ENCODE data around the gene PLEKHA1.

PLEKHA1 gene

DNA sequence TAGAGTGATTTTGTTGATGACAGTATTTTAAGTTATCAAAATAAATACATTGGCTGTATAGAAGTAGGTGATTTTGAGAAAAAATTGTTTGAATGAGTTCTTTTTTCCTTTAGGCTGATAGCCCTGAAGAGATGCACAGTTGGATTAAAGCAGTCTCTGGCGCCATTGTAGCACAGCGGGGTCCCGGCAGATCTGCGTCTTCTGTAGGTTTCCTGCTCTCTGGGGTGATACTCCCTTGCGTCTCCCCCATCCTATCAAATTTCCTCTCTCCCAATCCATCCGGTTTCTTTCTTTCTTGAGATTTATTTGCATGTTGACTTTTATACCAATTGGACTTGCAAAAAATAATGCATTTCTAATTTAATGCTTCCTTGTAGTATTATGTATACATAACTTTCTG is 52.3 kb downstream of the PLEKHA1 start:
- DNase-seq, result no peak

DNA sequence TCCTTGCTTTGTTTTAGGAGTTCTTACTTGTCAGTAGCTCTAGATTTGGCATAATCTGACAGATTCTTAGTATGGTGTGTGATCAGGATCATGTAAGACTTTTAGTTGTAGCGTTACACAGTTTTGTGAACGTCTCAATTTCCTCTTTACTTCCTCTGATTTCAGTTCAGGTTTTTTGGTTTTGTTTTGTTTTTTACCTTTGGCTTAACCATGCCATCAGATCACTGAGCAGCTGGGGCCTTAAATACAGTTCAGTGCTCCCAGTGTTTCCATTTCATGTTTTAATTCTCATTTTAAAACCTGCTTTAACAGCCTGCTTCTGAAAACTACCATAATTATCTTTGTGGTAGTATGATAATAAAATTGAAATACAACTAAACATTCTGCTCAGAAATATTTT is 52.8 kb downstream of the PLEKHA1 start:
- DNase-seq, result no peak

DNA sequence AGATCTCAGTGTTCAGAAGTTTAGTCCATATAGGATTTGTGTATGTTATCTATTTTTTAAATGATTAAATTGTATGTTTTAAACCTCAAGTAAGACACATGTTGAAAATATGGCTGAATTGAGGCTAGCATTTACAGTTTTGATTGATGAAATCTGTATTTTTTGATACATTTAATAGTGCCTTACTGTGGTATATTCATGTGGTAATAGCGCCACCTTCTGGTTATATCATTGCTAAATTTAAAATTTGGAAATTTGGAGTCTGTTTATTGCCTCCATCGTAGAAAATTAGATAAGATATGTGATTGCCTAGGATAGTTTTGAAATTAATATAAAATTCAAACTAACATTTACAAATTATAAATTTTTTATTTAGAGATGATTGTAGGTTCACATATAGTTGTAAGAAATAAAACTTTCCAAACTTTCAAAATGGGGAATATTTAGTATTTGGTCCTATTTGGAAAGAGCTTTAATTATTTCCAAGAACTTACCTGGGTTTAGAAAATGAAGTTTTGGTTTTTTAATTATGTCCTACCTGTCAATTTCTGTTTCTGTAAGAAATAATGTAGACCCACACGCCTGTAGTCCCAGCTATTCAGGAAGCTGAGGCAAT is 60.8 kb downstream of the PLEKHA1 start:
- peak; percentile 52 for DNase-seq

DNA sequence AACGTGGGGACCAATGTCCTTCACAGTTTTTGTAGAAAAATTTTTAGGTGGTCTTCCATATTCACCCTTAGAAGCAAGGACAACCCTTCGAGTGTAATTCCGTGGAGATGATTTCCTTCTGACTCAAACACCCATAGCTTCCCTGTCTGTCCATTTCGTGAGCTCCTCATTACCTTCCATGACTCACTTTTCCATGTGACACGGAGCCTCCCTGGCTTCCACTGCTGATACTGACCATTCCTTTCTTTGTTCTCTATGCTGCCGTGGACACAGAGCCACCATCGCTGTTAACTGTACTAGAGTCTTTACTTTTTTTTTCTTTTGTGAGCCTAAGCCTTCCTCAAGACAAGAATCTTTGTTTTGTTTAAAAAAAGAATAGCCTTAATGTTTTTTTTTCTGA is 67.5 kb downstream of the PLEKHA1 start:
- DNase-seq, result no peak

DNA sequence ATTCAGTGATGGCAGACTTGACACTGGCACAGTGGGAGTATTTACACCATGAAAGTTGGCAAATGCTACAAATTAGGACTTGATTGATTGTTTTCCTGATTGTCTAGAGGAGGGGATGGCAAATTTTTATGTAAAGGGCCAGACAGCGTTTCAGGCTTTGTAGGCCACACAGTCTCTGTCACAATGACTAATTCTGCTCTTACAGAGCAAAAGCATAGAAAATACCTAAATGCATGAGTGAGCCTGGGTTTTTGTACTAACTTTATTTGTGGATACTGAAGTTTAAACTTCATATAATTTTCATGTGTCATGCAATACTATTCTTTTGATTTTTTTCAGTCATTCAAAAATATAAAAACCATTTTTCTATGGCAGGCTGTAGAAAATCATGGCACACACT is 71.0 kb downstream of the PLEKHA1 start:
- DNase-seq, result no peak

DNA sequence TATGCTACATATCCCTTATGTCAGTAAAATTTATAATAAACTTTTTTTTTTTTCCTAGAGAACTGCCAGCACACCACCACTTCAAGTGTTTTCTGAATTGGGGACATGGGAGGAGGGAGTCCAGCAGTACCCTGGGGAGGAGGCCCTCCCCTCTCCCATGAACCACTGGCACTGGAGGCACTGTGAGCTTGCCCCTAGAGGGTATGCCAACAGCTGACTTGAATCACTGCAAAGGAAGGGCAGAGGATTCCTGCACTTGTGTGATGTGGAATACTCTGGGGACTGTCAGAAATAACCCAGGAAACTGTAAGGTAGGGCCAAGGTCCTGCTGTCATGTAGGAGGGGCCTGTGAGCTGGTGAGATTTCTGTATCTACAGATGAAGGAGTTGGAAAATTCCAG is 71.4 kb downstream of the PLEKHA1 start:
- no peak for DNase-seq

DNA sequence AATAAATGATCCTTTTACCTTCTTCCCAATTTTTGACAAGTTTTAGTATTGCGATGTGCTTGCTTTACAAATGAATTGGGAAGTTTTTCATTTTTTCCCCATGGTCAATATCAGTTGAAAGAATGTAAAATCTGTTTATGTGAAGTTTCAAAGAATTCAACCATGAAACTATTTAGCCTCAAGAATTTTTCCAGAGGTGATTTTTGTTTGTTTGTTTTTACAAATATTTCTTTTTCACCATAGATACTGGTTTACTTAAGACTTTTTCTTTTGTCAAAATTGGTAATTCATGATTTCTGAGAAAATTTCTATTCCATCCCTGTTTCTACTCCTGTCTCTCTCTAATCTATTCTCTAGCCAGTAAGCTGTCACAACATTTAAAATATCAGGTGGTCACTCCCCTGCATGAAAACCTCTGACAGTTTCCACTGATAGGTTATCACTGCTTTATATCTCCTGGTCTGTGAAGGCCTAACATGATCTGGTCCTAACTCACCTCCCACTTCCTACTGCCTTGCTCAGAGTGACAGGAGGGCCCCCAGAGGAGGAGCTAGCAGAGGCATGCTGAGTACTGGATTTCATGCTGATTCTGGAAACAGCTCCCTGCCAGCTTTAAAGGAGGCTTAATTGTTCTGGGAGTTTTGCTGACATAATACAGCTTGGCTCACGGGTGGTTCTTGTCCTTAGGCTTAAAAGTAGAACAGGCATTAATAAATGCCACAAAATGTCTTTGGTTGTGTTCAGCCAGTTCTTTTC is 72.3 kb downstream of the PLEKHA1 start:
- peak; percentile 28 for DNase-seq

DNA sequence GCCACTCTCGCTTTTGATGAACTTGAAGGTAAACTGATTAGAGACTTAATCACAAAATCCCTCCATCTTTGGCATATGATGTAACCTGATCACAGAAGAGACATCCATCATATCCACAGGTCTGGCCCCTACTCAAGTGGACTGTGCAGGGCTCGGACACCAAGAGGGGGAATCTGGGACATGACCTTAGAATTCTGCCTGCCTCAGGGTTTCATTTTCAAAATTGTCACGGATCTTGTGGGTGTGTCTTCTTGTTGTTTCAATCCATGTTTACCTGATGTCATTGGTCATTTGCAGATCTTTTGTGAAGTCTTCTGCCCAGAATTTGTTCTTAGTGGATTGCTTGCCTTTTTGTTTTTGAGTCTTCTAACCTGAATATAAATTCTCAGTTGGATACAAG is 74.1 kb downstream of the PLEKHA1 start:
- DNase-seq, result no peak

DNA sequence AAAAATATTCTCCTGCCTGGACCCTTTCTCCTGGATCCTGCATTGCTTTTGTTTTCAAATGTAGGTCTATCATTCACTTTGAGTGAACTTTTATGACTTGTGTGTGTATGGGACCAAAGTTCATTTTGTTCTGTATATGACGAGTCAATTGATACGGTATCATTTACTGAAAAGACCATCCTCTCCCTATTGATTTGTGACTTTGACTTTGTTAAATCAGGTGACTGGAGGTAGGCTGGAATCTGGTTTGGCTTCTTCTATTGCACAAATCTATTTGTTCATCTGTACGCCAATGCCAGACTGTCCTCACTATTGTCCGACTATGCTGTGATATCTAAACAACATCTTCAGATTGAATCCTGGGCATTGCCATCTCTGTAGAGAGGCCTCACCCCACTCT is 74.6 kb downstream of the PLEKHA1 start:
- DNase-seq, result no peak

DNA sequence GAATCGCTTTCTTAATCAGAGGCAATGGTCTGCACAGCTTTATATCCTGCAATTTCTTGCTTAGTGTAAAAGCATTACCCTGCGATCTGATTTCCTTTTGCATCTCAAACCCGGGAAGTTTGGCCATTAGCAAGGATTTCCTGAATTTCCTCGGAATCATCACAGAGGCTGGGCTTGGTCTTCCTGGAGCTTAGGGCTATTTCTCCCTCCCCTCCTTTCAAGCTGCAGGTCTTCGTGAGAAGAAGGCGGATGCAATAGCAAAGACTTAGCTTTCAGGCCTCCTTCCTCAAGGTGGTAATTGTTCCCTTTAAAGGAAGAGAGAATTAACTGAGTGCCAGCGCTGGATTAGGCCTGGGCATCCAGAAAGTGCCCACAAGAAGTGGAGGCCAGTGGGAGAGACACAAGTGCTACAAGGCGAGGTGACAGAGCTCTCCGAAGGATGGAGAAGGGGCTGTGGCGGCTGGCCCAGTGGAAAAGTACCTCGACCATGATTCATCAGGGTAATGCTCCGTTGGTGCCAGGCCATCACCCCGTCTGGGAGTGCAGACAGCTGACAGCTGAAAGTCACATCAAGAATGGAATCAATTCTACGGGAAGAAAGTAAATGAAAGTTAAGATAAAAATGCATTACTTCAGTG is 76.0 kb downstream of the PLEKHA1 start:
- no peak for DNase-seq

DNA sequence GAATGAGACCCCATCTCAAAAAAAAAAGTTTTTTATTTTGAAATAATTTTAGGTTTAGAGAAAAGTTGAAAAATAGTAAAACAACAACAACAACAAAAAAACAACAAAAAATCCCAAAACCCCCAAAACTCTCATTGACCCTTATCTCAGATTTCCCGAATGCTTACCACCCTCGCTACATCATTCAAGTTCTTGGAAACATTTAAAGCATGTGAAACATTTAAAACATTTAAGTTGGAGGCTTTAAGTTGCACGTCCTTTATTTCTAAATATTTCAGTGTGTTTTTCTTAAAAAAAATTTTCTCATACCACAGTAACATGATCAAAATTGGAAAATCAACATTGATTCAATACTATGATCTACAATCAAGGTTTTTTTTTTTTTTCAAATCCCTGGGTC is 79.6 kb downstream of the PLEKHA1 start:
- DNase-seq, result no peak

DNA sequence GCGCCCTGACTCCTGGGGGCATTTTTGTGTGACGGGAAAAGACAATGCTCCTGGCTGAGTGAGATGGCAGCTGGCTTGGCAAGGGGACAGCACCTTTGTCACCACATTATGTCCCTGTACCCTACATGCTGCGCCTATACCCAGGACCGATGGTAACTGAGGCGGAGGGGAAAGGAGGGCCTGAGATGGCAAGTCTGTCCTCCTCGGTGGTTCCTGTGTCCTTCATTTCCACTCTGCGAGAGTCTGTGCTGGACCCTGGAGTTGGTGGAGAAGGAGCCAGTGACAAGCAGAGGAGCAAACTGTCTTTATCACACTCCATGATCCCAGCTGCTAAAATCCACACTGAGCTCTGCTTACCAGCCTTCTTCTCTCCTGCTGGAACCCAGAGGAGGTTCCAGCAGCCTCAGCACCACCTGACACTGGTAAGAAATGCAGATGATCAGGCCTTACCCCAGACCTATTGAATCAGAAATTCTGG is 80.1 kb downstream of the PLEKHA1 start, which contains the start of gene ARMS2:
Gene ARMS2, plus strand, starts transcription at position 51 of the 478 bp plus-strand sequence. Its CDS starts 75 bp downstream, at position 126.
- DNase-seq, result no peak

DNA sequence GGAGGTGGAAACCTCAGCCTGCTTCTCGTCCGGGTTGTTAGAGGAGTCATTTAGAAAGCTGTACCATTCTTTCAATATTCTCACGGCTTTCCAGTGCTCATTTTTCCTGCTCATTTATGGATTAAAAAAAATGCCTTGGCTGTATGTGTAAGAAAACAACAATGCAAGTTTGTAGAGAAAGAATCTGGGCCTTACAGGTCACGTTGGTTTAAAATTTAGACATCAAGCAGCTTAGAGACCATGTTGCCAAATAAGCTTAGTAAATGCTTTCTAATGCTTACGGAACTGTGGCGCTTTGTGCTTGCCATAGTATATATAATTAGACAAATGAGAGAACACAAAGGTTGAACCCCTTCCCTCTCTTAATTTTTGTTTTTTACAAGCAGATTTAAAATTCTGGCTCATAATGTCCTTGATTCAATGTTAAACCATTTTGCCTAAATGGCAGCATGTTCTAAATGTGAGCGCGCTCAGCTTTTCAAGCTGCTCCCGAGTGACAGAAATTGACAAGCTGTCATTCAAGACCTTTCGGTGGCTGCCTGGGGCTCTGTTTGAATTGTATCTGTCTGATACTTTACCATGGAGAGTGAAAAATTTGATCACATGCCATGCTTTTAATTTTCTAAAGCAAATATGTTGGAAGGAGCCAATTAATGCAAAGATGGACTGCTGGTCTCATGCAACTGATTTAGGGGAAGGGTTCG is 81.0 kb downstream of the PLEKHA1 start:
- DNase-seq, result no peak

DNA sequence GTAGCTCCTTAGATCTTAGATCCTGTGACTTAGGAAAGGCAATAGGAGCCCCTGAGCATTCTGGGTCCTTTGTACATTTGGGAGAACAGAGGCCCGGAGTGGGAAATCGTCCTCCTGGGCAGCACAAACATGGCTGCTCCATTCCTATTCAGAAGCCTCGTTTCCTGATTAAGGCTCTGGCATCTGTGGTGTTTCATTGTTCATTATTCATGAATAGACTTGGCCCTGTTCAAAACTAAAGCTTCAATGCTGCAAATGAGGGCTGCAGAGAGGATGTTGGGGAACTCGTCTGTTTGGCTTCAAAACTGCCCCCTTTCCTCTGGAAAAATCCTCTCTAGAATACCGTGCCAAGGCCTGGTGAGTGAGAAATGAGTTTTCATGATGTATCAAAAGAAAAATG is 83.4 kb downstream of the PLEKHA1 start:
- DNase-seq, result no peak

DNA sequence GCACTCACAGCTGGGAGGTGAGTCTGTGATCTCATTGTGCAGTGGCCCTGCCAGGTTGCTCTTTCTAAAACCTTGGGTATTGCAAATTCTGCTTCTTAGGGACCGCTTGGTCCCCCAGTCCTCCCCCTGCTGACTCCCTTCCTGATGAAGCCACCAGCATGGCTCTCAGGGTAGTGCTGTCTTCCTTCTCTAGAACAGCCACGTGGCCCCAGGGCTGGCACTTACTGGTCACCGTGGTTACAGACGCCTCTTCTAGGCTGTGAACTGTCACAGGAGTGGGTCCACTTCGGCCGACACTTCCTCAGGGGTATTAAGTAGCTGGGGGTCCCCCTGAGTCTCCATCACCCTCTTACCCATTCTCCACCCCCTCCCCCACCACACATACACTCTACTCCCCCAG is 84.2 kb downstream of the PLEKHA1 start:
- no peak for DNase-seq

DNA sequence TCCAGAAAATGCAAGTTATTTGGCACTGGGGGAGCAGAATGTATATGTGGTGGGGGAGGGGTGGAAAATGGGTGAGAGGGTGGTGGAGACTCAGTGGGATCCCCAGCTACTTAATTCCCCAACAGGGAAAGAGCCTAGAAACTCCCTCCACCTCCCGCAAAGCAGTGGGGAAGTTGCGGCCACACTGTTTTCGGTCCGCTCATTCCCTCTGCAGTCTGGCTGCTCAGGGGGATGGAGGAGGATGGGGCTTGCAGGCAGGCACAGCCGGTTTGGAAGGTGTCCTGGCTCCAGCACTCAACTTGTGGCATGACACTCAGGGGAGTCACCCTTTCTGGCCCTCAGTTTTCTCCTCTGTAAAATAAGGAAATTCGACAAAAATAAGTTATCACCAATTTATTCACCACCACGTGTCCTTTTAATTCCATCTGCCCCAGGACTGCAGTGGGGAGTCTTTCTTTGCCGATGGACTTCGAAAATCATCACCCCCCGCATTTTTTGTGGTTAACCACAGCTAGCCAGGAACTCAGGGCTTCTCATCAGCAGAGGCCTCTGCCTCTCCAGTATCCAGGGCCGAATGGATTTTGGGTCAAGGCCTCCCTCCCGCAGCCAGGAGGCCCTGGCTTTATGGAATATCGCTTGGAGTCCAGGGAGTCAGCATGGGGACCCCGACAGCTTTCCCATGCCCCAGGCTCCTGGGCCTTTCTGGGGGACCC is 85.2 kb downstream of the PLEKHA1 start:
- no peak for DNase-seq

DNA sequence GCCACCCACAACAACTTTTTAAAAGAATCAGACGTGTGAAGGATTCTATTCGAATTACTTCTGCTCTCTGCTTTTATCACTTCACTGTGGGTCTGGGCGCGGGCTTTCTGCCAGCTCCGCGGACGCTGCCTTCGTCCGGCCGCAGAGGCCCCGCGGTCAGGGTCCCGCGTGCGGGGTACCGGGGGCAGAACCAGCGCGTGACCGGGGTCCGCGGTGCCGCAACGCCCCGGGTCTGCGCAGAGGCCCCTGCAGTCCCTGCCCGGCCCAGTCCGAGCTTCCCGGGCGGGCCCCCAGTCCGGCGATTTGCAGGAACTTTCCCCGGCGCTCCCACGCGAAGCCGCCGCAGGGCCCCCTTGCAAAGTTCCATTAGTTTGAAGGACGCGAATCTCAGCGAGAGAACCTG is 86.4 kb downstream of the PLEKHA1 start:
- DNase-seq, result no peak

DNA sequence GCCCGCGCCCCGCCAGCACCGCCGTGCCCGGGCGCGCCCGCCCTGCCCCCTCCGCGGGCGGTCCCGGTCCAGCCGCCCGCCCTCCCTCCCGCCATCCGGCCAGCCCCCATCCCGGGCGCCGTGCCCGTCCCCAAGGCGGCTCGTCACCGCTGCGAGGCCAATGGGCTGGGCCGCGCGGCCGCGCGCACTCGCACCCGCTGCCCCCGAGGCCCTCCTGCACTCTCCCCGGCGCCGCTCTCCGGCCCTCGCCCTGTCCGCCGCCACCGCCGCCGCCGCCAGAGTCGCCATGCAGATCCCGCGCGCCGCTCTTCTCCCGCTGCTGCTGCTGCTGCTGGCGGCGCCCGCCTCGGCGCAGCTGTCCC is 86.8 kb downstream of the PLEKHA1 start, which contains the start of gene HTRA1:
Gene HTRA1, plus strand, starts transcription at position 187 of the 362 bp plus-strand sequence. Its CDS starts 100 bp downstream, at position 287.
- no peak for DNase-seq

DNA sequence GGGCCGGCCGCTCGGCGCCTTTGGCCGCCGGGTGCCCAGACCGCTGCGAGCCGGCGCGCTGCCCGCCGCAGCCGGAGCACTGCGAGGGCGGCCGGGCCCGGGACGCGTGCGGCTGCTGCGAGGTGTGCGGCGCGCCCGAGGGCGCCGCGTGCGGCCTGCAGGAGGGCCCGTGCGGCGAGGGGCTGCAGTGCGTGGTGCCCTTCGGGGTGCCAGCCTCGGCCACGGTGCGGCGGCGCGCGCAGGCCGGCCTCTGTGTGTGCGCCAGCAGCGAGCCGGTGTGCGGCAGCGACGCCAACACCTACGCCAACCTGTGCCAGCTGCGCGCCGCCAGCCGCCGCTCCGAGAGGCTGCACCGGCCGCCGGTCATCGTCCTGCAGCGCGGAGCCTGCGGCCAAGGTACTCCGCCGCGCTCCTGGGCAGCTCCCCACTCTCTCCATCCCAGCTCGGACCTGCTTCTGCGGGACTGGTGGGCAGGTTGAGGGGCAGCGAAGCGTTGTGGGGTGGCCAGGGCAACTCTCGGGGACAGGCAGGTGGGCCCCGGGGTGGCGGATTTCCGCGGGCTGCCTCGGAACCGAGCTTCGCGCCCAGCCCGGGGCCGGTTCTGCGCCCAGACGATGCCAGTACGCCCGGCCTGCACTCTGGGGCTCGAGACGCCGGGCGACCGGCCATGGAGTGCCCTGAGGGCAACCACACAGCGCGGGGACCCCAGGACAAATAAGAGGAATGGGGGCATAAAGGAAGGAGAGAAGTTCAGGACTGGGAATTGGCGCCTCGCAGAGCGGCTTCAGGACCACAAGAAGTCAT is 87.4 kb downstream of the PLEKHA1 start:
- DNase-seq, result no peak

DNA sequence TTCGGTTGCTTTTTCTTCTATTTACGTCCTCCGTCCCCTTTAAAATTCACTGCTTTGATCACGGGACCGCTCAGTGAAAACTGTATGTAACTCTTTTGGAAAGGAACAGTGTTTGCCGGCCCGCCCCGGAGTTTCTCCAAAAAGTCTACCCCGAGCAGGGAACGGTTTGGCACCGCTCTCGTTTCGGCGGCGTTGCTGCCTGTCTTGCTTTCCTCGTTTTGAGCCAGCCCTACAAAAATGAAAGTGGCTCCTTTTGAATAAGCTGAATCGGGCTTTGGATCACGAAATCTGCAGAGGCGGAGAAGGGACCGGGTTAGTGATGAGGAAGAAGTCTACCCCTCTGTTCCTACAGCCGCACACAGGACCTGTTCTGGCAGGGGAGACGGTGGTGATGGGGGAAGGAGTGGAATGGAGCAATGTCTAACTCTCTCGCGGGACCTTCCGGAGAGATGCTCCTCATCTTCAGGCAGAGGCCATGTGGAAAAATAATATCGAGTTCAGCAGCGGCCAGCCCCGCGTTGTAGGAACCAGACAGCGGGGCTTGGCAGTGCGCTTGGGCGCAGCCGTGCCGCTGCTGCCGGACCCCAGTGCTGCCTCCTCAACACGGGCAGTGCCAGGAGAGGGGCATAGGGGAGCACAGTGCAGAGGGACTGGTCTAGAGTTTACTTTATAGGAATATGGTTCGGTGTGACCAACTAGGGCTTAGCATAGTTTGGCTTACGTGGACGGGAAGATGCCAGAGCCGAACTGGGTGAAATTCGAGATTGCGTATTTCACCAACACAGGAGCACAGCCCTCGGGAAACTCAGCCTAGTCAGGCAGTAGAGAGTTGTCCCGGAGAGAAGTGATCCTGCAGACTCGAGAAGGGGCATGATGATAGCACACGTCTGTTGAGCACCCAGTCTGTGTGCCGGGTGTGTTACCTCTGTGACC is 88.3 kb downstream of the PLEKHA1 start:
- DNase-seq, result no peak
